Activated CD8-positive, alpha-beta T cell treated with anti-CD3 and anti-CD28 coated beads, Interleukin-2, amount 10 ng/mL, durations not matched to agents 7 days and 5 days (primary cell): ENCODE results near the gene GAB2. TPM values are rescaled to one million over a fixed set of nuclear protein-coding genes. Genes with fewer than 3 reads are reported as not detected.
"Not testable (repeated sequence)": the region's sequence is repeated elsewhere in the genome, so short reads cannot be mapped to it uniquely, and the experiment has no call there.

Experiments
- ATAC-seq: fragments of 150-1000 bp; cut with Tn5 transposase; one replicate; pipeline ENCODE4 v1.10.0; 2021; ENCODE audit warnings: moderate library complexity
- CTCF ChIA-PET: fragments of 350-600 bp; sonication (Branson Sonifier 250); formaldehyde crosslinking; loops from one replicate; lab custom pipeline; 2021; ENCODE audit warnings: antibody characterized with exemption; lab: Charles Lee
- POLR2A ChIA-PET: fragments of 350-600 bp; sonication (Branson Sonifier 250); formaldehyde crosslinking; loops from one replicate; lab custom pipeline; 2021; ENCODE audit warnings: antibody characterized with exemption; lab: Charles Lee
- DNase-seq: peaks from one replicate; pipeline ENCODE4 v3.0.0-alpha.2; 2020
- H3K27ac Mint-ChIP-seq: one replicate; pipeline ENCODE4 v1.8.0; 2021; ENCODE audit warnings: mild to moderate bottlenecking, mixed read lengths
- H3K27me3 Mint-ChIP-seq: one replicate; pipeline ENCODE4 v1.8.0; 2021; ENCODE audit warnings: low read depth, mixed read lengths
- H3K36me3 Mint-ChIP-seq: one replicate; pipeline ENCODE4 v1.8.0; 2021; ENCODE audit warnings: low read depth, mixed read lengths
- H3K4me1 Mint-ChIP-seq: one replicate; pipeline ENCODE4 v1.8.0; 2021; ENCODE audit warnings: low read depth, mixed read lengths
- H3K4me3 Mint-ChIP-seq: one replicate; pipeline ENCODE4 v1.8.0; 2021; ENCODE audit warnings: mild to moderate bottlenecking, mixed read lengths
- H3K9me3 Mint-ChIP-seq: one replicate; pipeline ENCODE4 v1.8.0; 2022; ENCODE audit warnings: mixed read lengths; ENCODE audit not compliant: insufficient read depth
- total RNA-seq, 2 experiments: library from RNA; stranded (reverse); gene quantifications; one replicate each; pipeline ENCODE4 v1.2.3, GENCODE V29; 2021

The GAB2 gene
- total RNA-seq, 2 experiments from 2014 or later = 7.6 to 9.8 TPM

DNA sequence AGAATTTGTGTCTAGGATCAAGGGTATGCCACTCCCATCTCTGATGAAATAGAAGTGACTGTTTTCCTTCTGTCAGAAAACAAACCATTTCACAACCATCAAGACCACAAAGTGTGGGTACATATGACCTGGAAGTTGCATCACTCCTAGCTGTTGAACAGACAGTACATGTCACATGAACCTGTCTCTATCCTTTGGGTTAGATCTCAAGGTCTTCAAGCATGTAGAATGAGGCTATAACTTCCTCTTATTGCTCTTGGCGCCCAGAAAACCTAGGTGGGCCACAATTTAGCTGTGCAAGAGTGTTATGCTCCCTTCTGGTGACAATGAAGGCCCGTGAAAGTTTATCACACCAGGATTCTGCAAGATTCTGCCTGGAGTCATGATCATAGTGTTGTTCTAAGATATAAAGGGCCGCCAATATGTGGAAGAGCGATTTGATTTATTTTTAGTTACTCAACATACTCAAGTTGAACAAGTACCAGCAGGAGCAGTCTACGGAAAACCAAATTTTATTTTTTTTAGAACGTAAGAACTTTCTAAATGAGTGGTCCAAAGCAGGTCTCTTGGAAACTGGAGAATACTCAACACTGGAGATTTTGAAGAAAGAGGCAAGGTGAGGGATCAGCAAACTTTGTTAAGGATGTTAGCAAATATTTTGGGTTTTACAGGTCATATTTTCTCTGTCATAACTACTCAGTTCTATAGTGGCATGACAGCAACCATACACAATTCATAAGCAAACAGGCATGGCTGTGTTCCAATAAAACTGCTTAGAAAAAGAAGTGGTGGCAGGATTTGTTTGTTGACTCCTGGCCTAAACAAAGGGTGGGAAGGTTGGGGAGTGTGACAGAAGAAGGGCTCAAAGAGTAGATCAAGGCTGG is 127.1 kb downstream of the GAB2 start:
- peak; percentile 67 for DNase-seq
- Mint-ChIP-seq H3K27ac (peak overlapping the region; percentile 76), H3K4me1 (peaks cover 44% of the 10 kb centered on the region), H3K4me3 (peak overlapping the region; percentile 29), H3K36me3 (peaks cover 50% of the 10 kb centered on the region), H3K27me3 (no peaks in the 10 kb centered on the region), H3K9me3 (peaks cover 25% of the 10 kb centered on the region)
- POLR2A ChIA-PET = no interaction called here
- CTCF ChIA-PET = no interaction called here
- peak; percentile 52 for ATAC-seq

DNA sequence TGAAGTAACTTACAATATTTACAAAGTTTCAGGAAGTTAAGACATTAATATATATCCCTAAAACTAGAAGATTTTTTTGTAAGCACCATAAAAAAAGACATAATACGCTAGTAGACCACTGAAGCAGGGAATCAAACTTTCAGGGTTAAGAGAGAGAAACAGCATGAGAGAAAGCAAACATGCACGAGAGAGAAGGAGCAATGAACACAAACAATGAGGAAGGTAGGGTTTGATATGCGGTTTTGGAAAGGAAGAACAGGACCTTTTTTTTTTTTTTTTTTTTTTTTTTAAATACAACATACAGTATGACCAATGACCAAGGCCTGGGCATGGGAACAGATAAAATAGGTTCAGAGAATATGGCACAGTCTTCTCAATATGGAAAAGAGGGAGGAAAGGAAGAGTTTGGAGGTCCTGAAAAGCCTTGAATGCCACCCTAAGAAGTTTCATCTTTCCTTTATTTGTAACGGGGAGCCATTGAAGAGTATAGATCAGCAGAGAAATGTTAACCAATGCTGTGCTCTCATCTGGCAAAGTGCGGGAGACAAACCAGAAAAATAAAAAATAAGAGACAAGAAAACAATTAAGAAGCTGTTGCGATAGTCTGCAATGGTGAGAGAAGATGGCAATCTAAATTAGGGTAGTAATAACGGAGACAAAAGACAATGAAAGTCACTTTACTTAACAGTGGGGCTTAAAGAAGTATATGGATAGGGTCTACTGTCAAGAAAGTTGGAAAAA is 127.9 kb downstream of the GAB2 start:
- peak overlapping the region; percentile 29 for H3K4me3 Mint-ChIP-seq

DNA sequence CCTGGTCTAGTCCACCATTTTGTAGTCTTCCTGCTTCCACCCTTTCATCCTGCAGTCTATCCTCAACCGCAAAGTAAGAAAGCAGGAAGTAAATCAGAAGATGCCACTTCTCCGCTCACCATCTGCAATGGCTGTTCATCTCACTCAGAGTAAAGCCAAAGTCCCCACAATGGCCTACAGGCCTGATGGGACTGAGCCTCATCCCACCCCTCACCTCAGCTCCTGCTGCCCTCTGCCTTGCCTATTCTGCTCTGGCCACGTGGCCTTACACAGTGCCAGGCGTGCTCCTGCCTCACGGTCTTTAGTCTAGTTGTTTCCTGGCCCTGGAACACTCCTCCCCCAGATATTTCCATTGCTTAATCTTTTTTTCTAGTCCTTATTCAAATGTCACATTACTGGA is 133.4 kb downstream of the GAB2 start:
- no peaks in the 10 kb centered on the region for H3K27me3 Mint-ChIP-seq
- ChIA-PET CTCF (no interaction called here), POLR2A (no interaction called here)
- ATAC-seq (no peak), DNase-seq (no peak)
- peaks cover 8% of the 10 kb centered on the region for H3K36me3 Mint-ChIP-seq
- H3K4me3 Mint-ChIP-seq = no peak overlapping the region
- peaks cover 10% of the 10 kb centered on the region for H3K4me1 Mint-ChIP-seq
- peaks cover 7% of the 10 kb centered on the region for H3K9me3 Mint-ChIP-seq
- H3K27ac Mint-ChIP-seq = no peak overlapping the region

More for the DNA sequence above, 127.9 kb downstream of the GAB2 start:
- Mint-ChIP-seq H3K27me3 (no peaks in the 10 kb centered on the region), H3K36me3 (peaks cover 47% of the 10 kb centered on the region), H3K27ac (peak overlapping the region; percentile 76), H3K9me3 (peaks cover 25% of the 10 kb centered on the region), H3K4me1 (peaks cover 44% of the 10 kb centered on the region)
- ATAC-seq (no peak), DNase-seq (no peak)
- ChIA-PET POLR2A (no interaction called here), CTCF (interaction anchor here (1.1 kb wide), 1 partner anchor 128 kb away, joined by 3 read pairs; the partner anchor contains the start of gene GAB2)

DNA sequence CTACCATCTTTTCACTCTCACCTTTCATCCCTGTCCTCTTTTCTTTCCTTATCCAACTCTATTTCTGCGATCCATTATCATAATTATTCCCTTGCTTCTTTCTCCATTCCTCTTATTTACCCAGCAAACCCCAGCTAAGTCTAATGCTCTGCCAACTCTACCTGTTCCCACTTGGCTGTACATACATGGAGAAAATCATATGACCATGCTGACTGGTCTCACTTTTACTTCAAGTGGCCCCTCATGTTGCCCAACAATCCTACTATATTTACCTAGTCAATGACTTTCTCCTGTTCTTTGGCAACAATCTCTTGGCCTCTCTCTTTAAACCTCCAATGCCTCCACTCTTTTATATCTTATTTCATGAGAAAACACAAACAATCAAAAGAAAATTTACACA is 134.8 kb downstream of the GAB2 start:
- DNase-seq (no peak), ATAC-seq (no peak)
- H3K4me1 Mint-ChIP-seq = peaks cover 6% of the 10 kb centered on the region
- peaks cover 2% of the 10 kb centered on the region for H3K36me3 Mint-ChIP-seq
- H3K27me3 Mint-ChIP-seq = no peaks in the 10 kb centered on the region
- H3K9me3 Mint-ChIP-seq = no peaks in the 10 kb centered on the region
- H3K4me3 Mint-ChIP-seq = no peak overlapping the region
- ChIA-PET CTCF (no interaction called here), POLR2A (no interaction called here)
- H3K27ac Mint-ChIP-seq = no peak overlapping the region

DNA sequence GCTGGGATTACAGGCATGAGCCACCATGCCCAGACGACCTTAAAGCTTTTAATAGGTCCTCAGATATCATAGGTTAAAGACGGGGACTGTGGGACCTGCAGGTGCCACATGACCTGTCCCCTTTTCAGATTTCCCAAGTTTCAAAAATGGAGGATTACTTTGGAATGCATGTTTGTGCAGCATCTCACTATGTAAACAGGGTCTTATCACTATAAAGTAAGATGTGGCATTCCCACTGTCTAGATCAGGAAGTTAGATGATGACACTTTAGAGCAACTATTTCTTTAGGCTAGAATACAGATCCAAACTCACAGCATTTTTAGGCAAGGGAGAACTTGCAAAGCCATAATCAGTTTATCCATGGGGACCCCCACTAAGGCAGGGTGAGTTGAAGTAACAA is 136.1 kb downstream of the GAB2 start:
- POLR2A ChIA-PET = no interaction called here
- no peaks in the 10 kb centered on the region for H3K9me3 Mint-ChIP-seq
- no peak overlapping the region for H3K4me3 Mint-ChIP-seq
- H3K36me3 Mint-ChIP-seq = no peaks in the 10 kb centered on the region
- peaks cover 6% of the 10 kb centered on the region for H3K4me1 Mint-ChIP-seq
- CTCF ChIA-PET = no interaction called here
- ATAC-seq (no peak), DNase-seq (no peak)
- no peak overlapping the region for H3K27ac Mint-ChIP-seq
- H3K27me3 Mint-ChIP-seq = no peaks in the 10 kb centered on the region

DNA sequence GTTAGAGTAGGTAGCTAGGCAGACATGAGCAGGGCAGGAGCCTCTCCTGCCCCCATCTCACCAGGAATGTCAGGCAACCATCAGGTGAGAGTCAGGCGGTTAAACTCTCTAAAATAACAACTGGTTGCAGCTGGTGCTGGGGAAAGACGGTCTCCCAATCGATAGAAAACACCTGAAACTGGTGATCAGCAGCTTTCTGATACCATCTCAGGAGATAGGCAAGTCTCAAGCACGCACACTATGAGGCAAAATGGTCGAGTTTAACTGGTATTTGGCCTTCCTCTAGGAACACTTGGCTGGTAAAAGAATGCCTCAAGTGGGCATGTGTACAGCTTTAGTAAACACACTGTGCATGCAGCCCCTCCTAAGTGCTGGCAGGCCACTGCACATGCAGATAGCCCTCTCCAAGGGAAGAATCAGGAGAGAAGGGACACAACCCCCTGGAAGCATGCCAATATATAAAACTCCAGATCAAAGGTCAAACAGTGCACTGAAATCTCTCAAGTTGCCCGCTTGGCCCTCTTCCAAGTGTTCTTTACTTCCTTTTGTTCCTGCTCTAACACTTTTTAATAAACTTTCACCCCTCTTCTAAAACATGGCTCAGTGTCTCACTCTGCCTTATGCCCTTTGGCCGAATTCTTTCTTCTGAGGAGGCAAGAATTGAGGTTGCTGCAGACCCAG is 140.2 kb downstream of the GAB2 start:
- Mint-ChIP-seq H3K9me3 (peaks cover 11% of the 10 kb centered on the region), H3K27me3 (no peaks in the 10 kb centered on the region), H3K4me3 (no peak overlapping the region), H3K27ac (no peak overlapping the region), H3K36me3 (peaks cover 14% of the 10 kb centered on the region), H3K4me1 (peaks cover 6% of the 10 kb centered on the region)
- ATAC-seq = no peak
- POLR2A ChIA-PET = interaction anchor here (0.7 kb wide), 1 partner anchor 124 kb away, joined by 3 read pairs; no protein-coding TSS in a partner anchor
- no peak for DNase-seq
- CTCF ChIA-PET = no interaction called here

DNA sequence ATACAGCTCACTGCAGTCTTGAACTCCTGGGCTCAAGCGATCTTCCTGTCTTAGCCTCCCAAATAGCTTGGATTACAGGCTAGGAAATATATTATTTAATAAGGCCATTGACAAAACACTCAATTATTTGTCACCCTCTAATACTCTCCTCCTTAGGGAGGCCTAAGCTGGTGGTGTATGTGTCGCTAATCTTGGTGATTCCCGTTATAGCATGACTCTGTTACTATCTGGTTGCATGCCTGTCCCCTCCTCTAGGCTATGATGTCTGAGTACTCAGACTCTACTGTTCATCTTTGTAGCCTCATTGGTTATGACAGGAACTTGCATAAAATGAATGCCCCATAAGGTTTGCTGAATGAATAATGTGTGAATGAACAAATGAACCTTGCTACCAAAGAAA is 141.3 kb downstream of the GAB2 start:
- Mint-ChIP-seq H3K9me3 (peaks cover 19% of the 10 kb centered on the region), H3K27ac (no peak overlapping the region), H3K36me3 (peaks cover 22% of the 10 kb centered on the region), H3K27me3 (no peaks in the 10 kb centered on the region), H3K4me1 (no peaks in the 10 kb centered on the region), H3K4me3 (no peak overlapping the region)
- ChIA-PET CTCF (interaction anchor here (0.9 kb wide), 1 partner anchor 48 kb away, joined by 3 read pairs; no protein-coding TSS in a partner anchor), POLR2A (no interaction called here)
- DNase-seq (no peak), ATAC-seq (no peak)

DNA sequence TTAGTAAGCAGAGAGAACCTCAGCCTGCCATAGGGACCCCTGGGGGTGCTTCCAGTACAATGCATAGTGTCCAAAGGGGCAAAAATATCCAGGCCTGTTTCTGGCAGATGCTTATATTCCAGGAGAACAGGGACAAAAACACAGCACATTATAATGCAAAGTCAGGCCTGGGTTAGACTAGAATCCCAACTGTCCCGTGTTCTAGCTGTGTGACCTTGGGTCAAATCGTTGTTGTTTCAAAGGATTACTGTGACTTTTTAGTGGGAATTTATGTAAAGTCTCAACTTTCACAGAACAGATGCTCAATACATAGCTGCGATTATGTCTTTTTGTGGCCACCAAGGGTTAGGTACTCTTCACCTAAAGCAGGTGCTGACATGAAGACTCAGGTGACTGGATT is 142.9 kb downstream of the GAB2 start:
- H3K4me1 Mint-ChIP-seq = no peaks in the 10 kb centered on the region
- no peaks in the 10 kb centered on the region for H3K27me3 Mint-ChIP-seq

DNA sequence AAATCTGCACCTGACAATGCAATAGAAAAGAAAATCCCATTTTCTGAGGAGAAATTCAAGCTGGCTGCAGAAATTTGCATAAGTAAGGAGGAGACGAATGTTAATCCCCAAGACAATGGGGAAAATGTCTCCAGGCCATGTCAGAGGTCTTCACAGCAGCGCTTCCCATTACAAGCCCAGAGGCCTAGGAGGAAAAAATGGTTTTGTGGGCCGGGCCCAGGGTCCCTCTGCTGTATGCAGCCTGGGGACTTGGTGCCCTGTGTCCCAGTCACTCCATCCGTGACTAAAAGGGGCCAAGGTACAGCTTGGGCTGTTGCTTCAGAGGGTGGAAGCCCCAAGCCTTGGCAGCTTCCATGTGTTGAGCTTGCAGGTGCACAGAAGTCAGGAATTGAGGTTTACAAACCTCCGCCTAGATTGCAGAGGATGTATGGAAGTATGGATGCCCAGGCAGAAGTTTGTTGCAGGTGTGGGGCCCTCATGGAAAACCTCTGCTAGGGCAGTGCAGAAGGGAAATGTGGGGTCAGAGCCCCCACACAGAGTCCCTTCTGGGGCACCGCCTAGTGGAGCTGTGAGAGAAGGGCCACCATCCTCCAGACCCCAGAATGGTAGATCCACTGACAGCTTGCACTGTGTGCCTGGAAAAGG is 144.9 kb downstream of the GAB2 start:
- H3K4me1 Mint-ChIP-seq, CTCF ChIA-PET, POLR2A ChIA-PET: not testable (repeated sequence)

More for the DNA sequence above, 142.9 kb downstream of the GAB2 start:
- H3K36me3 Mint-ChIP-seq = peaks cover 23% of the 10 kb centered on the region
- no peak overlapping the region for H3K27ac Mint-ChIP-seq
- CTCF ChIA-PET = no interaction called here
- DNase-seq (no peak), ATAC-seq (no peak)
- H3K4me3 Mint-ChIP-seq = no peak overlapping the region
- POLR2A ChIA-PET = no interaction called here
- peaks cover 19% of the 10 kb centered on the region for H3K9me3 Mint-ChIP-seq

DNA sequence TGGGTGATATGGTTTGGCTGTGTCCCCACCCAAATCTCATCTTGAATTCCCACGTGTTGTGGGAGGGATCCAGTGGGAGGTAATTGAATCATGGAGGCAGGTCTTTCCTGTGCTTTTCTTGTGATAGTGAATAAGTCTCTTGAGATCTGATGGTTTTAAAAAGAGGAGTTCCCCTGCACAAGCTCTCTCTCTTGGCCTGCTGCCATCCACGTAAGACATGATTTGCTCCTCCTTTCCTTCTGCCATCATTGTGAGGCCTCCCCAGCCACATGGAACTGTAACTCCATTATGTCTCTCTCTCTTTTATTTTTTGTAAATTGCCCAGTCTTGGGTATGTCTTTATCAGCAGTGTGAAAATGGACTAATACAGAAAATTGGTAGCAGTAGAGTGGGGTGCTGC is 145.8 kb downstream of the GAB2 start:
- Mint-ChIP-seq H3K36me3 (peaks cover 23% of the 10 kb centered on the region), H3K9me3 (peaks cover 19% of the 10 kb centered on the region)
- ATAC-seq, H3K4me3 Mint-ChIP-seq, H3K27me3 Mint-ChIP-seq, CTCF ChIA-PET, DNase-seq, H3K4me1 Mint-ChIP-seq, H3K27ac Mint-ChIP-seq: not testable (repeated sequence)
- POLR2A ChIA-PET = interaction anchor here (1.3 kb wide), 1 partner anchor 10 kb away, joined by 5 read pairs; no protein-coding TSS in a partner anchor

More for the DNA sequence above, 144.9 kb downstream of the GAB2 start:
- H3K27me3 Mint-ChIP-seq, DNase-seq, ATAC-seq, H3K27ac Mint-ChIP-seq, H3K4me3 Mint-ChIP-seq: not testable (repeated sequence)
- Mint-ChIP-seq H3K36me3 (peaks cover 23% of the 10 kb centered on the region), H3K9me3 (peaks cover 19% of the 10 kb centered on the region)

DNA sequence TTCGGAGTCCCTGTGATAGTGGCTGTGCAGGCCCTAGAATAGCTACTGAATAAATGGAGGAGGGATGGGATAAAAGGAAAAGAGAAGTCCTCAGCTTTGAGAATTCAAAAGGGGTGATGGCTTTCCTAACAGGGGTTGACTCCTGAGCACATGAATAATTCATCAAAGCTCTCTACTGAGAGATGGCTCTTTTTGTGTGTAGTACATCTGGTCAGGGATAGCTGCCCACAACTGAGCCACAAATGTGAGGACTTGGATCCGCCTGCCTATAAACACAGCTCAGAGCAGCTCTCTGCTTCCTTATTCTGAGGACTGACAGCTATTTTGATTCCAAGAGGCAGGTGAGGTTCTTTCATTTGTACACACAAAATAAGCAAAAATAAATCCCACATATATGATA is 146.6 kb downstream of the GAB2 start:
- ChIA-PET CTCF (no interaction called here), POLR2A (interaction anchor here (1.3 kb wide), 1 partner anchor 9 kb away, joined by 5 read pairs; no protein-coding TSS in a partner anchor)
- peaks cover 2% of the 10 kb centered on the region for H3K4me1 Mint-ChIP-seq
- H3K9me3 Mint-ChIP-seq = peaks cover 19% of the 10 kb centered on the region
- no peak overlapping the region for H3K4me3 Mint-ChIP-seq
- ATAC-seq = no peak
- no peak for DNase-seq
- H3K27ac Mint-ChIP-seq = no peak overlapping the region
- H3K27me3 Mint-ChIP-seq = peaks cover 2% of the 10 kb centered on the region
- H3K36me3 Mint-ChIP-seq = peaks cover 23% of the 10 kb centered on the region
